Activated CD8-positive, alpha-beta memory T cell treated with anti-CD3 and anti-CD28 coated beads, Interleukin-2, amount 50 U/mL, for 24 hours (primary cell): ENCODE data around the gene ATP8A2.

Experiments used
- DNase-seq: peaks from one replicate; pipeline ENCODE4 v3.0.0-alpha.2; 2020; ENCODE audit errors: extremely low read depth

ATP8A2 gene

GRCh38 chr13:25625414-25625813 lies 253.6 kb downstream of the ATP8A2 start:
- no peak for DNase-seq

- no peak for DNase-seq
These were observed 258.6 kb downstream of the ATP8A2 start for GRCh38 chr13:25630329-25630900.

GRCh38 chr13:25632166-25632888 lies 260.6 kb downstream of the ATP8A2 start:
- no peak for DNase-seq

DNA sequence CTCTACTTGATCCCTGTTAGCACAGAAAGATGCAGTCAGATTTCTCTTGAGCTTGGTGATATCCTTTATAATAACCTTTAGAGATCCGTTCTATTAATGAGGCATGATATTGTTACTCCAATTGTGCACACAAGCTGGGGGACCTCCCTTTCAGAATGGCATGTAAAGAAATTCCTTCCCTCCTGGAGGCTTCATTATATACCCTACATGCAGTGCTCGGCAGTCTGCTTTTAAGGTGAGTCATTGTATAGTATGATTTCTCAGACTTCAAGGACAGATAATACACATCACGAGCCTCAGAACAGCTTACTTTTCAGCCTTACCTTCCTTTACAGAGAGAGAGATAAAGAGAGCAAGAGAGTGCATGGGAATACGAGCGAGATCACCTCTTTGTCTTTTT lies 261.3 kb downstream of the ATP8A2 start:
- no peak for DNase-seq

- no peak for DNase-seq
These were observed 273.9 kb downstream of the ATP8A2 start for GRCh38 chr13:25645681-25646080.

DNA sequence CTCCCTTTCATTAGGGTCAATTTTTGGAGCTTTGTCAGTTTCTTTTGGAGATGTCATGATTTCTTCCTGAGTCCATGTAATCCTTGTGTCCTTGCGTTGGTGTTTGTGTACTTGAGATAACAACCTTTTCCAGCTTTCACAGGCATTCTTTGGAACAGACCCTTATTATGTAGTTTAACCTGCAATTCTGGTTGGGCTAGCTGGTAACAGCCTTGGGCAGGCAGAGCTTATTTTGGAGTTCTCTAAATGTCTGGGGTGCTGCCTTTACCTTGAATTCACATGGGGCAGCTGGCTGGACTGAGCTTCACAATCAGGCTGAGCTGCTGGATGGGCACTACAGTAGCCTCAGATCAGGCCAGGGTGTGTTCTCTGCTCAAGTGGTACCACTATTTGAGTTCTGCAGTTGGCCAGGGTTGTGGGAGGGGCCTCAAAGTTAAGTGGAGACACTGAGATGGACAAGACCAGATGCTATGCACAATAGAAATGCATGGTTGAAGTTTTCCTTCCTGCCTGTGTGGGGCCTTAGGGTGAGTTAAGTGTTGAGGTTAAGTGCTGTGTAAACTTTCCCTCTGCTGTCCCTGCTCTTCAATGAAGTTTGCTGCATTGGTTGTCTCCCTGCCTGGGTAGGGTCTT lies 277.3 kb downstream of the ATP8A2 start:
- DNase-seq: no peak

GRCh38 chr13:25652764-25653163 lies 281.0 kb downstream of the ATP8A2 start:
- DNase-seq: no peak

DNA sequence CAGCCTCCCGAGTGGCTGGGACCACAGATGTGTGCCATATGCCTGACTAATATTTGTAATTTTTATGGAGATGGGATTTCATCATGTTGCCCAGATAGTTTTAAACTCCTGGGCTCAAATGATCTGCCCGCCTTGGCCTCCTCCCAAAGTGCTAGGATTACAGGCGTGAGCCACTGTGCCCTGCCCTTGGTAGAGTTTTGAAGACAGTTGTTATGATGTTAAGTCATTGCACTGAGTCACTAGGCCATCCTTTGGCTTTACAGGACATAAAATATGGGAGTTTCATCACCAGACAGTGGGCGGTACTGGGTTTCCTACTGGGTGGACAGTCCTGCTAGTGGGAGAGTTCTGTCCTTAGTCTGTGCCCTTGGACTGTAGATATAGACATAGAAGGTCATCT lies 282.5 kb downstream of the ATP8A2 start:
- no peak for DNase-seq

GRCh38 chr13:25657157-25657556 lies 285.4 kb downstream of the ATP8A2 start:
- no peak for DNase-seq

DNA sequence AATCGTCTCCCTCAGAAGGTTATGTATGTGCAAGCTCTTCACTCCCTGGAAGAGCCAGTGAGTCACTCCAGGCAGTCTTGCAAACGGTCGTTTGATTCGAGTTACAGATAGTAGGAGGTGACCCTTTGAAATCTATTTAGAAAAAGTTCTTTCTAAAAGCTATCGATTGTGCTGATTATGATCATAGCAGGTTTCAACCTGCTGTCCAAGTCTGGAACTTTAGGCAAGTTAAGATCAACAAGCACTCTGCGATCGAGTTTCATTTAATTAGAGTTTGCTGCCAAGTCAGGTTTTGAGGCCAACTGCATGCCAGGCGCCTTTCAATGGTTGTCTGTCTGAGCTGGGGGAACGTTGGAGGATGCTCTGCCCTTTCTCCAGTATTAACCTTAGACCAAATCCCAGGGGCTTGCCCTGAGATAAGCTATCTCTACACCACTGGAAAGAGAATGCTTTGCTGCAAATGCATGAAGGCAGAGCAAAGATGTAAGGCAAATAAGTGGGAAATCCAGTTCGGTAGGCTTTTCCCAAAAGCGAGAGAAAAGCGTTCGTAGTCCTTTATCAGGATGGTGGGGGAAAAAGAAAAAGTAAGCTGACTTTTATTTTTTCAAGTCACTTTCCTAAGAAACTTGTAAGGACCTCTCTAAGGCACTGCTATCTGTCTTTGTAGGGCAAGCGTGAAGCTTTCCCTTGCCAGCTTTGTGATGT lies 287.5 kb downstream of the ATP8A2 start:
- no peak for DNase-seq

DNA sequence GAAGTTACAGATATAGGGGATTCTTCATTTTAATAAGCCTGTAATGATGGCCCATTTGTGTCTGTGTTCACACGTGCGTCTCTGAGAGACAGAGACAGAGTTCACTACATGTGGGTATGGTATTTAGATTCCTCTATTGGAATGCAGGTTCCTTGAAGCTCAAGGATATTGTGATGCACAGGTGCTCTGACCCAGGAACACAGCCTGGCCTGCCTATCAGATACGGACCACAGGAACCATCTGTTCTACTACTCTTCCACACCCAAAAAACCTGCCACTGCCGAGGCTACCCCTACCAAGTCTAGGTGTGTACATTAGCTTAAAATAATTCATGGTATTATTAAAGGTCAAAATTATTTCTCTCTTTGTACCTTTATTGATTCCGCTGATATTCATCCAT lies 289.2 kb downstream of the ATP8A2 start:
- no peak for DNase-seq

DNA sequence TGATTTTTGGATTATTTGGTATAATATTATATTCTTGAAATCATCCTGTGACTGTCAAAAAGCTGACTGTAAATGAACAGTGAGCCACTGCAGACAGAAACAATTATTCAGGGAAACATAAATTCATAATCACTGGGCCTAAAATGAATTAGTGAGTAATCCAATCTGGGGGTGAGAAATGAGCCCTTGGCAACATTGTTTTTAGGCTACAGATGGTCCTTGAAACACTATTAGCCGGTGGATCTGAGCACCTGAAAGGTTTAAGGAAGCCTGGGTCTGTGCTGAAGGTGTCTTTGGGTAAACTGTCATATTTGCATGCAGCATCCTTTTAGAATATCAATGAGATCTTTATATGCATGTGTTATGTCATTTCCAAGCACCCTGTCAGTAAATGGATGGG lies 290.7 kb downstream of the ATP8A2 start:
- no peak for DNase-seq

DNA sequence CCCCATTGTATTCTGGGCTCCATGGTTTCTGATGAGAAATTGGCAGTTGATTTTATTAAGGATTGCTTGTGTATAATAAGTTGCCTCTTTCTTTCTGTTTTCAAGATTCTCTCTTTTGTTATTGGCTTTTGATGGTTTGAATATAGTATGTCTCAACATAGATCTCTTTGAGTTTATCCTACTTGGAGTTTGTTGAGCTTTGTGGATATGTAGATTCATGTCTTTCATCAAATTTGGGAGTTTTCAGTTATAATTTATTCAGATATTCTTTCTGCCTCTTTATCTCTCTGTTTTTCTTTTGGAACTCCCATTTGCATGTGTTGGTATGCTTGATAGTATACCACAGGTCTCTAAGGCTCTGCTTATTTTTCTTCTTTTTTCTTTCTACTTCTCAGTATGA lies 296.6 kb downstream of the ATP8A2 start:
- no peak for DNase-seq

DNA sequence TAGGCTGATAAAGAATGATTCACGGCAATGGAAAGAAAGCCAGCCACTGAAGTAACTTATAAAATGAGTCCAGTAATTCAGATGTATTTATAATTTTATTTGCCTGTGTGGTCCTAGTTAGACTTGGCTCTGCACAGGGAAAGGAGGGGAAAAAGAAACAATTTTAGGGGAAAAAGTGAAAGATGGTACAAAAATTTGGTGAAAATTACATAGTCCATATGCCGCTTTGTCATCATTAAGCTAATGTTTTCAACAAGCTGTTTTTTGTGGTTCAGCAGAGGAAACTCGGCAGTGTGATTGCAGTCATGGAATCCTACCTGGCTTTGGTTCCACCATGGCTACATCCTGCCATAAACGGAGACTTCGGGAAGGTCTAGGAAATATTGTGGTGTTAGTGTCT lies 301.9 kb downstream of the ATP8A2 start:
- no peak for DNase-seq

DNA sequence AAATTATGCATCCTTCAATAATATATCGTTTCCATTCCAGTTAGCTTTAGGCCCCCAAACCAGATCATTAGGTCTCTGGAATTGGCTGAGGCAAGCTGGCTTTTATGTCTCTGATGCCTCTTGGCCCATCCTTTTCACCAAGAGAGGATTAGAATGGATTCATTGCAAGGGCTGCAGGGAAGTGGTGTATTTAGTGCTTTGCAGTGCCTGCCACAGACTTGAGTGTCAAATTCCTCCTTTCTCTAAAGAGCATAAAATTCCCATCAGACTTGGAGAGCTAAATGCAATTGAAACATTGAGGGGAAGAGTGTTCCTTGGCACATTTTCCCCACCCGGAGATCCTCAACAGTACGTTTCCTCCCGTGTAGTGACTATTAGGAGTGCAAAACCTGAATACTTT lies 302.6 kb downstream of the ATP8A2 start:
- DNase-seq: no peak

GRCh38 chr13:25675060-25675459 lies 303.3 kb downstream of the ATP8A2 start:
- DNase-seq: no peak

DNA sequence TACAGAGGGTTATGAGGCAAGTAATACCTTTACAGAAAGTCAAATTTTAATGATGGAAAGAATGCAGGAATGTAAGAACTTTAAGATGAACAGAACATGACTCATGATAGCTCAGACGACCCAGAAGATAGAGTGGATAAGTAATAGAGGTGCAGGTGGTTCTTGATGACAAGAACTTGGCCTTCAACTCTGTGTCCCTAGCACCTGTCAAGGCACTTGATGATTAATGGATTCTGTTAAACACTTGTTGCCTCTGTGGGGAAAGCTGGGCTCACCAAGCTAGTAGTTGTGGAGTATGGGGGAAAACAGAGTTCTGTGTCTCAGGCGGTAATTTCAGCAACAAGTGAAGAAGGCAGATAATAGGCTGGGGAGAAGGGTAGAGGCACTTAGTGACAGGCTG lies 306.2 kb downstream of the ATP8A2 start:
- DNase-seq: no peak

GRCh38 chr13:25678398-25678797 lies 306.6 kb downstream of the ATP8A2 start:
- DNase-seq: no peak

DNA sequence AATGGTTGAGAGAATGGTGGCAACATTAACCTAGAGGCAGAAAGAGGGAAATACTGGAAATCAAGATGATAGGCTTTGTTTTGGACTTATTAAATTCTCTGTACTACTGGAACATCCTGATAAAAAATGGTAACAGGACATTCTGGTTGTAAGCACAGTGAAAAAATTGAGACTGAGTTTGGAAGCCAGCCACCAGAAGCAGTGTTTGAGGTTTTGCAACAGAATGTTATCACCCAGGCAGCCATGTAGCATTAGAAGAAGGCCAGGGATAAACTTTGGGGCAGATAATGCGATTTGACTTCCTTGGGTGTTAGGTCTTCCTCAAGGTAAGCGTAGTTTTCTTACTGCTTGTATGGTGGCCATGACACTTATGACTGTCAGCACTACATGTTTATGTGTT lies 307.4 kb downstream of the ATP8A2 start:
- no peak for DNase-seq

DNA sequence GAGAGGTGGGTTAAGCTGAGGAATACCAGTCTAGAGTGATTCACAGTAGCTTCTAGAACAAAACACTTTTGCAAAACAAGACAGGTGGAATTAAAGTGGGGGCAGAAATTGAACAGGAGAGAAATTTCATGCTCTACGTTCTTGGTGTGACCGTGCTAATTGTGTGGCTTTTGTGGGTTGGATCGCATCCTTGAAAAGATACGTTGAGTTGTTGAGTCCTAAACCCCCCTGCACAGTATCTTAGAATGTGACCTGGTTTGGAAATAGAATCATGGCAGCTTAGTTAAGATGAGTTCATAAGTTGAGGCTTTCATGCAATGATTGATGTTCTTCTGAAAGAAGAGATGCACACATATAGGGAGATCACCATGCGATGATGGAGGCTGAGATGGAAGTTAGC lies 308.2 kb downstream of the ATP8A2 start:
- DNase-seq: no peak

DNA sequence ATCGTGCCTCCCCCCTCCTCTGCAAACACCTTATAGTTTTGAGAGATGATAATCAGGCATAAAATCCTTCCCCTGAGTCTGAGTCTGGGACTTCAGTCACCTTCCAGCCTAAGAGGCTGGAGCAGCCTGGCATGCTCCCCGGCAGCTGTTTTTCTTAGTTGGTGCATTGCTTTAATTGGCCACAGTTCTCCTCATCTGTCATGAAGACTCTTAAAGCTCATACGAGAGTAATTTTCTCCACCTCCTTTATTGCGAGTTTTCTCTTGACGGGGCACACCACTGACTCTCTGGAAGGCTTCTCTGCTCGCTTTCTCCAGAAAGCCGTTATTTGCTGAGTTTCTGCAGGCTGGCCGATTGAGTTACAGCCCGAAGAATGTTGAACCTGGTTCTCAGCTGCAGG lies 310.5 kb downstream of the ATP8A2 start:
- no peak for DNase-seq

- DNase-seq: no peak
These were observed 311.3 kb downstream of the ATP8A2 start for GRCh38 chr13:25683056-25683455.
